GM12892 (cell line): ENCODE measurements around the gene CAMTA1.

Experiments used
- DNase-seq: peaks from one replicate; pipeline ENCODE4 v3.0.0; 2011; ENCODE audit not compliant: insufficient read length
- FAIRE-seq: peaks from 2 replicates; lab custom pipeline; 2011; peaks lifted over from hg19 to GRCh38; lab: Jason Lieb, UNC
- POLR2A ChIP-seq: IDR thresholded peaks from 2 replicates; pipeline ENCODE4 v1.6.1; 2011; ENCODE audit warnings: low read depth, low read length, control low read depth
- POLR2AphosphoS5 ChIP-seq: IDR thresholded peaks from 2 replicates; pipeline ENCODE4 v1.6.1; 2011; ENCODE audit warnings: low read depth, low read length, control low read depth
- TAF1 ChIP-seq: IDR thresholded peaks from 2 replicates; pipeline ENCODE4 v1.6.1; 2011; ENCODE audit warnings: low read depth, mild to moderate bottlenecking, control low read depth, low read length, borderline replicate concordance

Gene CAMTA1

GRCh38 chr1:6897138-6897537 lies 111.9 kb downstream of the CAMTA1 start:
- no peak for DNase-seq
- peak; percentile 9 for FAIRE-seq
- no peak for TF ChIP-seq POLR2A
- TF ChIP-seq TAF1, result no peak
- no peak for TF ChIP-seq POLR2AphosphoS5

GRCh38 chr1:6898974-6899539 lies 113.8 kb downstream of the CAMTA1 start:
- TF ChIP-seq POLR2A, result no peak
- TF ChIP-seq POLR2AphosphoS5, result no peak
- no peak for DNase-seq
- no peak for FAIRE-seq

- no peak for TF ChIP-seq POLR2A
- FAIRE-seq (no peak), DNase-seq (no peak)
Observed at GRCh38 chr1:6899621-6900020, 114.4 kb downstream of the CAMTA1 start.

GRCh38 chr1:6902153-6902552 lies 116.9 kb downstream of the CAMTA1 start:
- TF ChIP-seq TAF1 (no peak), POLR2AphosphoS5 (no peak), POLR2A (no peak)
- FAIRE-seq (no peak), DNase-seq (no peak)

- FAIRE-seq (no peak), DNase-seq (no peak)
- no peak for TF ChIP-seq POLR2A
- TF ChIP-seq POLR2AphosphoS5, result no peak
- no peak for TF ChIP-seq TAF1
Observed at GRCh38 chr1:6904476-6905170, 119.4 kb downstream of the CAMTA1 start.

- FAIRE-seq, result no peak
- DNase-seq, result no peak
- TF ChIP-seq POLR2AphosphoS5, result no peak
- no peak for TF ChIP-seq TAF1
Observed at GRCh38 chr1:6905331-6905730, 120.1 kb downstream of the CAMTA1 start.

- TF ChIP-seq POLR2AphosphoS5, result no peak
- TF ChIP-seq POLR2A, result no peak
- TF ChIP-seq TAF1, result no peak
- no peak for FAIRE-seq
- no peak for DNase-seq
Observed at GRCh38 chr1:6905790-6906189, 120.5 kb downstream of the CAMTA1 start.

GRCh38 chr1:6906783-6907182 lies 121.5 kb downstream of the CAMTA1 start:
- DNase-seq (no peak), FAIRE-seq (no peak)
- no peak for TF ChIP-seq POLR2AphosphoS5
- TF ChIP-seq TAF1, result no peak

GRCh38 chr1:6907201-6907600 lies 121.9 kb downstream of the CAMTA1 start:
- FAIRE-seq (no peak), DNase-seq (no peak)
- TF ChIP-seq POLR2A (no peak), TAF1 (no peak), POLR2AphosphoS5 (no peak)

- FAIRE-seq (no peak), DNase-seq (no peak)
- TF ChIP-seq POLR2A (no peak), POLR2AphosphoS5 (no peak), TAF1 (no peak)
Observed at GRCh38 chr1:6907676-6908434, 122.6 kb downstream of the CAMTA1 start.

- TF ChIP-seq TAF1, result no peak
- no peak for TF ChIP-seq POLR2A
- no peak for TF ChIP-seq POLR2AphosphoS5
- FAIRE-seq (no peak), DNase-seq (no peak)
Observed at GRCh38 chr1:6909401-6909800, 124.1 kb downstream of the CAMTA1 start.

- DNase-seq, result no peak
- no peak for FAIRE-seq
- TF ChIP-seq POLR2AphosphoS5 (no peak), TAF1 (no peak), POLR2A (no peak)
Observed at GRCh38 chr1:6909857-6910256, 124.6 kb downstream of the CAMTA1 start.
